Heart left ventricle (tissue), 13 donors: ENCODE measurements around the gene EIF3I.

Experiments used
- CTCF ChIP-seq, 12 donors: fragments of 200-600 bp; sonication (generic) in 4 of 12; IDR thresholded peaks; one replicate each; pipeline versions ENCODE4 v1.5.0 to v1.8.0; 2018 to 2022; ENCODE audit warnings: antibody characterized with exemption in 12 of 12, mild to moderate bottlenecking in 5 of 12
- POLR2A ChIP-seq, 2 donors: fragments of 450-650 bp; IDR thresholded peaks; one replicate each; pipeline ENCODE4 v1.6.1; 2017; ENCODE audit warnings: antibody characterized with exemption in 2 of 2, mild to moderate bottlenecking in 2 of 2, moderate library complexity in 2 of 2
- donor health status: ischemic (EF 13 %, LVEDD 7.1; RV severe dilation, severe dysfunction).
- donor health status: DM: no; HTN: yes; CAD: no.
- donor health status: DM: no; HTN: no; CAD: no.
- donor health status: ischemic (EF 25% LVEDD 6.9; RV normal size, moderate dysfunction).
- donor health status: ischemic (EF 25% LVEDD 5.7; RV mildly dilated, moderate dysfunction).
- donor health status: ischemic (EF 35%, LVEDD 5.7; RV mildly dilated, moderate dysfunction).
- donor health status: nonischemic (EF 11% LVEDD 7.7; RV severe dilation, severe dysfunction).
- donor health status: DM: yes; HTN: yes; CAD: no.
- donor health status: PGD.
- donor health status: ischemic (EF 29% LVEDD 5.4; RV normal size, mild dysfunction).
- donor health status: nonischemic (EF 23%, LVEDD 6.1; RV moderate dilation, normal function).

DNA sequence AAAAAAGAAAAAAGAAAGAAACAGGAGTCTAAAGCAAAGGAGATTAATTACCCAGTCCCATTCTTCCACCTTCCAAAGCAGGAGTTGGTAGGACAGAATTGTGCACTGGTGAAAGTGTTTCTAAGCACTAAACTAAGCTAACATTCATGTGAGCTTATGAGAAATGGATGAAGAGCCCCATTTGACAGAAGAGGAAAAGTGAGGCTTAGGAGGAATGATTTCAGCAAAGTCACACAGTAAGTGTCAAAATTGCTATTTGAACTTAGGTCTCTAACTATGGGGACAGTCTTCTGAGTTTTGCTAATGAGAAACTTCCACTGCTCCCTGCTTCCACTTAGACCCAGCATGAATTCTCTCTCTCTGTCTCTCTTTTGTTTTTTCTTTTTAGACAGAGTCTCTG is 47.5 kb downstream of the EIF3I start:
- TF ChIP-seq CTCF (IDR thresholded peaks at IDR 0.05) (no peak), POLR2A (IDR thresholded peaks at IDR 0.05) (no peak)
